ENCODE measurements around the gene ARAF. TPM values are rescaled to one million over a fixed set of nuclear protein-coding genes. Genes with fewer than 3 reads are reported as not detected.

Gene ARAF
- total RNA-seq, 1 donor from 2014 or later = 30.2 TPM

GRCh38 chrX:47574076-47574546, 13.1 kb downstream of the ARAF start:
- Histone ChIP-seq H3K27me3 (ENCODE audit: control insufficient read depth, insufficient read depth, low read length) (no peaks in the 10 kb centered on the region), H3K36me3 (ENCODE audit: control insufficient read depth, insufficient read depth, low read length) (no peaks in the 10 kb centered on the region), H3K4me3 (ENCODE audit: low read depth, low read length) (peak overlapping the region; percentile 11)
- DNase-seq (ENCODE audit: low read depth) = no peak
- TF ChIP-seq CTCF (IDR thresholded peaks at IDR 0.05; ENCODE audit: insufficient read depth, low read length, poor library complexity, severe bottlenecking) = no peak

- TF ChIP-seq CTCF (IDR thresholded peaks at IDR 0.05; ENCODE audit: insufficient read depth, low read length, poor library complexity, severe bottlenecking) = no peak
- H3K36me3 ChIP-seq (ENCODE audit: control insufficient read depth, insufficient read depth, low read length) = no peaks in the 10 kb centered on the region
- DNase-seq (ENCODE audit: low read depth) = no peak
- no peaks in the 10 kb centered on the region for H3K27me3 ChIP-seq (ENCODE audit: control insufficient read depth, insufficient read depth, low read length)
- peak overlapping the region; percentile 11 for H3K4me3 ChIP-seq (ENCODE audit: low read depth, low read length)
Measured at GRCh38 chrX:47574547-47575301, 13.7 kb downstream of the ARAF start.

- no peak for DNase-seq (ENCODE audit: low read depth)
- Histone ChIP-seq H3K4me3 (ENCODE audit: low read depth, low read length) (no peak overlapping the region), H3K27me3 (ENCODE audit: control insufficient read depth, insufficient read depth, low read length) (no peaks in the 10 kb centered on the region), H3K36me3 (ENCODE audit: control insufficient read depth, insufficient read depth, low read length) (no peaks in the 10 kb centered on the region)
- no peak for TF ChIP-seq CTCF (IDR thresholded peaks at IDR 0.05; ENCODE audit: insufficient read depth, low read length, poor library complexity, severe bottlenecking)
Measured at GRCh38 chrX:47576021-47576898, 15.3 kb downstream of the ARAF start.

GRCh38 chrX:47577424-47577823, 16.4 kb downstream of the ARAF start:
- no peak overlapping the region for H3K4me3 ChIP-seq (ENCODE audit: low read depth, low read length)
- no peaks in the 10 kb centered on the region for H3K36me3 ChIP-seq (ENCODE audit: control insufficient read depth, insufficient read depth, low read length)
- TF ChIP-seq CTCF (IDR thresholded peaks at IDR 0.05; ENCODE audit: insufficient read depth, low read length, poor library complexity, severe bottlenecking) = no peak
- no peaks in the 10 kb centered on the region for H3K27me3 ChIP-seq (ENCODE audit: control insufficient read depth, insufficient read depth, low read length)
- no peak for DNase-seq (ENCODE audit: low read depth)

- DNase-seq (ENCODE audit: low read depth) = no peak
- H3K4me3 ChIP-seq (ENCODE audit: low read depth, low read length) = no peak overlapping the region
- H3K27me3 ChIP-seq (ENCODE audit: control insufficient read depth, insufficient read depth, low read length) = no peaks in the 10 kb centered on the region
- H3K36me3 ChIP-seq (ENCODE audit: control insufficient read depth, insufficient read depth, low read length) = no peaks in the 10 kb centered on the region
- TF ChIP-seq CTCF (IDR thresholded peaks at IDR 0.05; ENCODE audit: insufficient read depth, low read length, poor library complexity, severe bottlenecking) = no peak
Measured at GRCh38 chrX:47577901-47578300, 16.9 kb downstream of the ARAF start.
